Retinal pigment epithelial cell (primary cell): ENCODE results near the gene LMO7.

ENCODE experiments used
- DNase-seq: peaks from one replicate; pipeline ENCODE4 v3.0.0-alpha.2; 2010; ENCODE audit warnings: low read depth
- H3K4me3 ChIP-seq: 2 replicates; pipeline ENCODE4 v1.5.1; 2011; ENCODE audit warnings: mild to moderate bottlenecking, low read length, control low read depth, moderate library complexity
- CTCF ChIP-seq: conservative IDR thresholded peaks from 2 replicates; pipeline ENCODE4 v1.5.1; 2011; ENCODE audit warnings: low read depth, low read length, control low read depth, inconsistent platforms

LMO7 gene

GRCh38 chr13:75764251-75764925, 128.3 kb downstream of the LMO7 start:
- no peak for DNase-seq
- no peak for TF ChIP-seq CTCF
- H3K4me3 ChIP-seq: no peak overlapping the region

- TF ChIP-seq CTCF: no peak
- DNase-seq: no peak
- H3K4me3 ChIP-seq: no peak overlapping the region
Observed at GRCh38 chr13:75764926-75765310, 128.8 kb downstream of the LMO7 start.

- DNase-seq: no peak
- no peak for TF ChIP-seq CTCF
- no peak overlapping the region for H3K4me3 ChIP-seq
Observed at GRCh38 chr13:75766636-75767035, 130.5 kb downstream of the LMO7 start.

GRCh38 chr13:75769141-75769905, 133.2 kb downstream of the LMO7 start:
- DNase-seq: no peak
- H3K4me3 ChIP-seq: no peak overlapping the region
- no peak for TF ChIP-seq CTCF

GRCh38 chr13:75770164-75770563, 134.0 kb downstream of the LMO7 start:
- DNase-seq: no peak
- no peak for TF ChIP-seq CTCF
- H3K4me3 ChIP-seq: no peak overlapping the region

GRCh38 chr13:75770592-75771011, 134.5 kb downstream of the LMO7 start:
- TF ChIP-seq CTCF: no peak
- DNase-seq: no peak
- no peak overlapping the region for H3K4me3 ChIP-seq

- DNase-seq: no peak
- no peak overlapping the region for H3K4me3 ChIP-seq
- no peak for TF ChIP-seq CTCF
Observed at GRCh38 chr13:75771226-75771625, 135.1 kb downstream of the LMO7 start.
